ENCODE data around the gene CDK5RAP3.

GRCh38 chr17:47982091-47982617 is 11.2 kb downstream of the CDK5RAP3 start:
- no peak for TF ChIP-seq POLR2AphosphoS5 (IDR thresholded peaks at IDR 0.05; ENCODE audit: low read depth, low read length)
- TF ChIP-seq TAF1 (IDR thresholded peaks at IDR 0.05; ENCODE audit: low read depth, low read length): no peak
- TF ChIP-seq POLR2A (IDR thresholded peaks at IDR 0.05; ENCODE audit: low read depth, low read length): no peak
- no peak for TF ChIP-seq POU2F2 (IDR thresholded peaks at IDR 0.05; ENCODE audit: low read depth, low read length)
- no peak for TF ChIP-seq PAX5 (IDR thresholded peaks at IDR 0.05; ENCODE audit: insufficient read depth, low read length, severe bottlenecking)

All from GM12891 (cell line).